Measurements from ENCODE around the gene SLC32A1. TPM values are rescaled to one million over a fixed set of nuclear protein-coding genes. Genes with fewer than 3 reads are reported as not detected.

Gene SLC32A1
- total RNA-seq, 1 experiment from 2014 or later, result 0.24 TPM

- Mint-ChIP-seq H3K27me3 (ENCODE audit: low read depth) (peaks cover 79% of the 10 kb centered on the region), H3K36me3 (ENCODE audit: insufficient read depth in 1 of 3, low read depth in 3 of 3) (no peaks in the 10 kb centered on the region)
- no peak overlapping the region for H4K8ac ChIP-seq (replicated peaks; ENCODE audit: insufficient read length, low read depth, low read length)
Measured at GRCh38 chr20:38680500-38681306, 43.6 kb upstream of the SLC32A1 start.

More at GRCh38 chr20:38680500-38681306, 43.6 kb upstream of the SLC32A1 start:
- Histone ChIP-seq H3K4me2 (ENCODE audit: insufficient read depth, insufficient read length, low read length) (no peak overlapping the region), H3K27ac (ENCODE audit: insufficient read length, low read depth, low read length) (no peak overlapping the region), H3K23me2 (ENCODE audit: insufficient read length, low read depth, low read length, poor library complexity, severe bottlenecking) (no peaks in the 10 kb centered on the region), H2AK5ac (ENCODE audit: insufficient read length, low read length) (no peak overlapping the region), H3K27me3 (ENCODE audit: insufficient read depth, low read length) (no peaks in the 10 kb centered on the region; the same call in 1 of the 2 replicates), H3K9ac (ENCODE audit: extremely low read depth, insufficient read length, low read length) (no peak overlapping the region), H4K20me1 (ENCODE audit: control insufficient read depth, insufficient read depth, insufficient read length) (no peaks in the 10 kb centered on the region), H4K91ac (ENCODE audit: insufficient read length, low read depth, low read length) (no peak overlapping the region), H3K56ac (ENCODE audit: insufficient read length, low read depth, low read length) (no peak overlapping the region), H3T11ph (ENCODE audit: low read length) (no peak overlapping the region), H3K79me1 (ENCODE audit: insufficient read depth, low read depth, low read length, poor library complexity, severe bottlenecking) (no peaks in the 10 kb centered on the region), H3K4ac (ENCODE audit: low read depth, low read length) (no peak overlapping the region), H4K5ac (ENCODE audit: insufficient read length, low read depth, low read length) (no peak overlapping the region), H3K14ac (ENCODE audit: insufficient read depth, low read length) (no peak overlapping the region), H2BK15ac (ENCODE audit: low read depth, low read length) (no peak overlapping the region), H3K9me3 (ENCODE audit: control insufficient read depth, low read depth, low read length) (no peaks in the 10 kb centered on the region), H3K79me2 (ENCODE audit: insufficient read depth, low read length) (no peaks in the 10 kb centered on the region), H2BK120ac (ENCODE audit: low read depth, low read length, poor library complexity, severe bottlenecking) (no peak overlapping the region), H3K18ac (ENCODE audit: insufficient read length, low read depth, low read length) (no peak overlapping the region), H2BK12ac (ENCODE audit: insufficient read length, low read depth, low read length) (no peak overlapping the region), H2BK5ac (ENCODE audit: insufficient read length, low read length) (no peak overlapping the region), H3K23ac (ENCODE audit: insufficient read length, low read depth, low read length) (no peak overlapping the region), H3K4me1 (ENCODE audit: insufficient read depth, low read length) (no peaks in the 10 kb centered on the region), H2BK20ac (ENCODE audit: low read depth, low read length, poor library complexity, severe bottlenecking) (no peak overlapping the region), H2AFZ (ENCODE audit: low read length) (no peak overlapping the region)
- no CpG with 5 or more reads among the region's 9 CpGs for WGBS (ENCODE audit: extremely low coverage, insufficient read length, low lambda C conversion rate)
- TF ChIP-seq CTCF (conservative IDR thresholded peaks at IDR 0.05), result no peak
- H3K4me3 Mint-ChIP-seq, result no peak overlapping the region; a peak in 1 of 5 replicates
- H3K4me1 Mint-ChIP-seq, result no peaks in the 10 kb centered on the region
- H3K9me3 Mint-ChIP-seq, result no peaks in the 10 kb centered on the region; a peak in 2 of 5 replicates
- peak; percentile 74 for DNase-seq
- no peak overlapping the region for H3K27ac Mint-ChIP-seq

Measured in H9 (cell line).